ENCODE measurements around the gene LEKR1. TPM values are rescaled to one million over a fixed set of nuclear protein-coding genes. Genes with fewer than 3 reads are reported as not detected.

The LEKR1 gene
- total and polyA plus RNA-seq, 9 of the 15 experiments (the other 6 are each of a cell fraction or from before 2014, with no cell fraction given), result 0.76 to 1.8 (median 1.2) TPM

DNA sequence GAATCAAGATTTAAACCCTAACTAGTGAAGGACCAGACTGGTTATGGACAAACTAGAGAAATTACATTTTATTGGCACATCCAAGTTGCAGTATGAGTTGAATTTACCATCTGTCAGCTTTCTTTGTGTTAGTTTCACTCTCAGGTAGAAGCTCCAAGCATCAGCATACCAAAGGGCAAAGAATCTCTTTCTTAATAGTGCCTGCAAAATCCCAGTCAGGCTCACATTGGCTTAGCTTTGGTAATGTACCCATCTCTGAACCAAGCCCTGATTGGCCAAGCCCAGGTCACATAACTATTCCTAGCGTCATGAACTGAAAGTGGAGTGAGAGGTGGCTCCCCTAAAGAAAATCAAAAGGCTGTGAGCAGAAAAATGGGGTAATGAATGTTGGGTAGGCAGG lies 266.9 kb downstream of the LEKR1 start (continued):
- TF ChIP-seq, protein P1, sequence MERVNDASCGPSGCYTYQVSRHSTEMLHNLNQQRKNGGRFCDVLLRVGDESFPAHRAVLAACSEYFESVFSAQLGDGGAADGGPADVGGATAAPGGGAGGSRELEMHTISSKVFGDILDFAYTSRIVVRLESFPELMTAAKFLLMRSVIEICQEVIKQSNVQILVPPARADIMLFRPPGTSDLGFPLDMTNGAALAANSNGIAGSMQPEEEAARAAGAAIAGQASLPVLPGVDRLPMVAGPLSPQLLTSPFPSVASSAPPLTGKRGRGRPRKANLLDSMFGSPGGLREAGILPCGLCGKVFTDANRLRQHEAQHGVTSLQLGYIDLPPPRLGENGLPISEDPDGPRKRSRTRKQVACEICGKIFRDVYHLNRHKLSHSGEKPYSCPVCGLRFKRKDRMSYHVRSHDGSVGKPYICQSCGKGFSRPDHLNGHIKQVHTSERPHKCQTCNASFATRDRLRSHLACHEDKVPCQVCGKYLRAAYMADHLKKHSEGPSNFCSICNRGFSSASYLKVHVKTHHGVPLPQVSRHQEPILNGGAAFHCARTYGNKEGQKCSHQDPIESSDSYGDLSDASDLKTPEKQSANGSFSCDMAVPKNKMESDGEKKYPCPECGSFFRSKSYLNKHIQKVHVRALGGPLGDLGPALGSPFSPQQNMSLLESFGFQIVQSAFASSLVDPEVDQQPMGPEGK (CRISPR knock-in tag; IDR thresholded peaks at IDR 0.05; ENCODE audit: borderline replicate concordance), result no peak
- TF ChIP-seq ZNF277 (CRISPR knock-in tag; IDR thresholded peaks at IDR 0.05; ENCODE audit: borderline replicate concordance) (no peak), FOXP1 (CRISPR knock-in tag; IDR thresholded peaks at IDR 0.05) (no peak), POU5F1 (IDR thresholded peaks at IDR 0.05; ENCODE audit: borderline replicate concordance, low read depth, low read length, partially characterized antibody) (no peak)

DNA sequence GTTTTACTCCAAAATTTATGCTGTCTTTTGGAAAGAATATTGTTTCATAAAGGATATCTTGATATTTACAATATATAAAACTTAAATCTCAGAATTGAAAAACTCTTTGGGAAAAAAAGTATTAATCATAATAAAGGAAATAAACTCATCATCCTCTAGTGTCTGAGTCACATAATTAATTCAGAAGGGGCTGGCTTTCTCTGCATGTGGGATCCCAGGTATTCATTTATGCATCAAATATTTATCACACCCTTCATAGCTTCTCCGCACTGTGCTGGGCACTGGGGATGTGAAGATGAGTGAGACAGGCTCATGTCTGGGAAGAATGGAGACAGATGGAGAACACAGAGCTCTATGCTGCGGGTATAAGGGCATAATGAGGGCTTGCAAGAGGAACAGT lies 268.1 kb downstream of the LEKR1 start:
- in situ Hi-C loops (cut with MboI), result no loop called here
- no peak for ATAC-seq
- Histone ChIP-seq H3K36me3 (ENCODE audit: control insufficient read depth, insufficient read depth, low read length) (no peaks in the 10 kb centered on the region), H3K79me2 (ENCODE audit: control insufficient read depth, insufficient read depth, low read length) (no peaks in the 10 kb centered on the region), H3K9me3 (replicated peaks; ENCODE audit: control insufficient read depth, insufficient read depth, low read depth, low read length) (no peaks in the 10 kb centered on the region), H4K20me1 (replicated peaks; ENCODE audit: control insufficient read depth, insufficient read depth, low read length) (no peaks in the 10 kb centered on the region), H2AFZ (ENCODE audit: low read depth, low read length) (peak overlapping the region; percentile 60), H3K9me1 (ENCODE audit: control insufficient read depth, insufficient read depth, low read length) (no peaks in the 10 kb centered on the region), H3K4me1 (replicated peaks in 1 of 2; ENCODE audit: control insufficient read depth in 2 of 2, insufficient read depth in 2 of 2, low read length in 2 of 2) (peaks cover 14 to 43% of the 10 kb centered on the region in 2 experiments), H3K27ac (ENCODE audit: extremely low read depth, low read depth, low read length) (no peak overlapping the region), H3K9ac (ENCODE audit: insufficient read depth in 1 of 2, low read depth in 2 of 2, low read length in 2 of 2) (no peak overlapping the region; a peak in 1 of 4 replicates), H3K4me2 (ENCODE audit: insufficient read depth, low read length) (no peak overlapping the region), H3K4me3 (no peak overlapping the region), H3K27me3 (ENCODE audit: control insufficient read depth in 2 of 2, insufficient read depth in 2 of 2, low read length in 2 of 2) (no peaks in the 10 kb centered on the region; a peak in 1 of 5 replicates)
- POLR2A ChIA-PET, result interaction anchor here (10.7 kb wide), 1 partner anchor 13 kb away, joined by 96 read pairs; no protein-coding TSS in a partner anchor
- CTCF ChIA-PET (ENCODE audit: low intra/inter-chr PET ratio), result no interaction called here
- no peak for FAIRE-seq
- DNase-seq (ENCODE audit: extremely low read depth in 1 of 4, low spot score in 3 of 4), result no peak
- intact Hi-C loops (cut with micrococcal nuclease), result no loop called here
- BruUV-seq (replicated peaks), result no TSS peak
- WGBS (ENCODE audit: insufficient coverage, low coverage, missing lambda C conversion rate), result 82% methylated on average over 2 of the region's 2 CpGs
- TF ChIP-seq STAT5B (CRISPR knock-in tag; IDR thresholded peaks at IDR 0.05) (no peak), ZBED1 (IDR thresholded peaks at IDR 0.05) (no peak), KAT7 (CRISPR knock-in tag; IDR thresholded peaks at IDR 0.05; ENCODE audit: borderline replicate concordance) (no peak), NR3C1 (CRISPR knock-in tag; IDR thresholded peaks at IDR 0.05) (no peak), PHB2 (IDR thresholded peaks at IDR 0.05; ENCODE audit: low read depth) (no peak), SREBF2 (CRISPR knock-in tag; IDR thresholded peaks at IDR 0.05) (no peak), CLOCK (CRISPR knock-in tag; IDR thresholded peaks at IDR 0.05; ENCODE audit: borderline replicate concordance) (no peak), TCFL5 (CRISPR knock-in tag; conservative IDR thresholded peaks at IDR 0.05) (no peak)
- TF ChIP-seq, protein P2, sequence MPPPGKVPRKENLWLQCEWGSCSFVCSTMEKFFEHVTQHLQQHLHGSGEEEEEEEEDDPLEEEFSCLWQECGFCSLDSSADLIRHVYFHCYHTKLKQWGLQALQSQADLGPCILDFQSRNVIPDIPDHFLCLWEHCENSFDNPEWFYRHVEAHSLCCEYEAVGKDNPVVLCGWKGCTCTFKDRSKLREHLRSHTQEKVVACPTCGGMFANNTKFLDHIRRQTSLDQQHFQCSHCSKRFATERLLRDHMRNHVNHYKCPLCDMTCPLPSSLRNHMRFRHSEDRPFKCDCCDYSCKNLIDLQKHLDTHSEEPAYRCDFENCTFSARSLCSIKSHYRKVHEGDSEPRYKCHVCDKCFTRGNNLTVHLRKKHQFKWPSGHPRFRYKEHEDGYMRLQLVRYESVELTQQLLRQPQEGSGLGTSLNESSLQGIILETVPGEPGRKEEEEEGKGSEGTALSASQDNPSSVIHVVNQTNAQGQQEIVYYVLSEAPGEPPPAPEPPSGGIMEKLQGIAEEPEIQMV (tag; conservative IDR thresholded peaks at IDR 0.05; ENCODE audit: low read depth), result no peak

All from K562 (cell line).